ENCODE measurements around the gene ATAT1.
A peak's percentile ranks its signal among the peaks of the same experiment; 100 is the strongest.
"Not testable (repeated sequence)": the region's sequence is repeated elsewhere in the genome, so short reads cannot be mapped to it uniquely, and the experiment has no call there.

The ATAT1 gene

GRCh38 chr6:30647242-30648116 is 20.8 kb downstream of the ATAT1 start:
- no peak for DNase-seq (ENCODE audit: low read depth)
- TF ChIP-seq CTCF (conservative IDR thresholded peaks at IDR 0.05; ENCODE audit: low read depth, low read length): no peak
- peak overlapping the region; percentile 60 for H3K4me3 ChIP-seq (ENCODE audit: low read length)

GRCh38 chr6:30651143-30651542 is 24.5 kb downstream of the ATAT1 start:
- no peak for DNase-seq (ENCODE audit: low read depth)
- H3K4me3 ChIP-seq (ENCODE audit: low read length): no peak overlapping the region
- TF ChIP-seq CTCF (conservative IDR thresholded peaks at IDR 0.05; ENCODE audit: low read depth, low read length): no peak

- no peak for TF ChIP-seq CTCF (conservative IDR thresholded peaks at IDR 0.05; ENCODE audit: low read depth, low read length)
- no peak for DNase-seq (ENCODE audit: low read depth)
- no peak overlapping the region for H3K4me3 ChIP-seq (ENCODE audit: low read length)
These were observed 28.4 kb downstream of the ATAT1 start for GRCh38 chr6:30654798-30655742.

- DNase-seq (ENCODE audit: low read depth): no peak
- H3K4me3 ChIP-seq (ENCODE audit: low read length): no peak overlapping the region
- TF ChIP-seq CTCF (conservative IDR thresholded peaks at IDR 0.05; ENCODE audit: low read depth, low read length): no peak
These were observed 29.0 kb downstream of the ATAT1 start for GRCh38 chr6:30655743-30656094.

- TF ChIP-seq CTCF (conservative IDR thresholded peaks at IDR 0.05; ENCODE audit: low read depth, low read length): no peak
These were observed 29.8 kb downstream of the ATAT1 start for GRCh38 chr6:30656513-30656912.

GRCh38 chr6:30657454-30657853 is 30.8 kb downstream of the ATAT1 start:
- no peak overlapping the region for H3K4me3 ChIP-seq (ENCODE audit: low read length)
- no peak for DNase-seq (ENCODE audit: low read depth)
- no peak for TF ChIP-seq CTCF (conservative IDR thresholded peaks at IDR 0.05; ENCODE audit: low read depth, low read length)

More at GRCh38 chr6:30656513-30656912, 29.8 kb downstream of the ATAT1 start:
- no peak overlapping the region for H3K4me3 ChIP-seq (ENCODE audit: low read length)
- DNase-seq (ENCODE audit: low read depth): no peak

- not testable (repeated sequence) for H3K4me3 ChIP-seq (ENCODE audit: low read length)
These were observed 31.2 kb downstream of the ATAT1 start for GRCh38 chr6:30657922-30658321.

More at GRCh38 chr6:30657922-30658321, 31.2 kb downstream of the ATAT1 start:
- DNase-seq (ENCODE audit: low read depth): not testable (repeated sequence)

All from retinal pigment epithelial cell (primary cell).